Sigmoid colon (tissue), 7 donors: ENCODE data around the gene VPS13A. TPM values are rescaled to one million over a fixed set of nuclear protein-coding genes. Genes with fewer than 3 reads are reported as not detected.

Source experiments
- DNase-seq: peaks from one replicate; pipeline ENCODE4 v3.0.0-alpha.2; 2019
- H3K27ac ChIP-seq, 4 donors: fragments of 200-600 bp; sonication (generic); one replicate each; pipeline ENCODE4 v1.5.1; 2016 to 2019; ENCODE audit warnings: mild to moderate bottlenecking in 1 of 4
- H3K27me3 ChIP-seq, 3 donors: fragments of 200-600 bp; sonication (generic); one replicate each; pipeline ENCODE4 v1.5.1; 2019; ENCODE audit warnings: mild to moderate bottlenecking in 1 of 3
- H3K36me3 ChIP-seq, 4 donors: fragments of 200-600 bp; sonication (generic); one replicate each; pipeline ENCODE4 v1.5.1; 2016 to 2019
- H3K4me1 ChIP-seq, 4 donors: fragments of 200-600 bp; sonication (generic); one replicate each; pipeline ENCODE4 v1.5.1; 2017 to 2019
- H3K4me3 ChIP-seq, 4 donors: fragments of 200-600 bp; sonication (generic); one replicate each; pipeline ENCODE4 v1.5.1; 2017 to 2019; ENCODE audit warnings: mild to moderate bottlenecking in 2 of 4, moderate library complexity in 1 of 4
- H3K9me3 ChIP-seq, 4 donors: fragments of 200-600 bp in 3 of 4; sonication (generic) in 3 of 4; one replicate each; pipeline versions ENCODE4 v1.5.1 to v1.6.1; 2013 to 2019
- CTCF ChIP-seq, 4 experiments: fragments of 450-650 bp in 3 of 4; fragments of 200-600 bp in 1 of 4; IDR thresholded peaks; one replicate each; pipeline ENCODE4 v1.5.1; 2016 to 2019; ENCODE audit warnings: antibody characterized with exemption in 4 of 4, mild to moderate bottlenecking in 3 of 4, moderate library complexity in 2 of 4
- EP300 ChIP-seq, 4 donors: sonication (generic); formaldehyde crosslinking; IDR thresholded peaks; one replicate each; pipeline ENCODE4 v1.6.1; 2017; ENCODE audit warnings: antibody characterized with exemption in 4 of 4
- POLR2A ChIP-seq, 2 donors: fragments of 450-650 bp; IDR thresholded peaks; one replicate each; pipeline ENCODE4 v1.6.1; 2016; ENCODE audit warnings: antibody characterized with exemption in 2 of 2, mild to moderate bottlenecking in 2 of 2, moderate library complexity in 2 of 2
- POLR2AphosphoS5 ChIP-seq, 4 donors: sonication (generic); formaldehyde crosslinking; IDR thresholded peaks; one replicate each; pipeline ENCODE4 v1.6.1; 2017; ENCODE audit warnings: antibody characterized with exemption in 4 of 4
- WGBS, 2 donors: extraction: QIAGEN DNeasy Blood & Tissue Kit; methylation state at CpG; one replicate each; pipeline ENCODE4 v1.1.7; 2013; 5-methylcytosine and 5-hydroxymethylcytosine counted together
- intact Hi-C: fragments of 100-400 bp; cut with DNase I; formaldehyde crosslinking; loops from one replicate; pipeline ENCODE4 v1.15.1; 2023
- polyA plus RNA-seq, 3 donors: library from polyadenylated mRNA; stranded (reverse); fragments of 200-250 nt; gene quantifications; one replicate each; pipeline ENCODE4 v1.2.3, GENCODE V29; 2013
- total RNA-seq, 4 donors: library from RNA; depleted of rRNA; stranded (reverse); fragments of >200 nt; gene quantifications; one replicate each; pipeline ENCODE4 v1.1.0, GENCODE V29; 2016
- donor health status: healthy with polysubstance abuse.
- donor health status: Bipolar disorder and iron deficiency.
- donor health status: healthy.

VPS13A gene
- total and polyA plus RNA-seq, 7 donors: 3.2 to 71.5 (median 32.6) TPM

DNA sequence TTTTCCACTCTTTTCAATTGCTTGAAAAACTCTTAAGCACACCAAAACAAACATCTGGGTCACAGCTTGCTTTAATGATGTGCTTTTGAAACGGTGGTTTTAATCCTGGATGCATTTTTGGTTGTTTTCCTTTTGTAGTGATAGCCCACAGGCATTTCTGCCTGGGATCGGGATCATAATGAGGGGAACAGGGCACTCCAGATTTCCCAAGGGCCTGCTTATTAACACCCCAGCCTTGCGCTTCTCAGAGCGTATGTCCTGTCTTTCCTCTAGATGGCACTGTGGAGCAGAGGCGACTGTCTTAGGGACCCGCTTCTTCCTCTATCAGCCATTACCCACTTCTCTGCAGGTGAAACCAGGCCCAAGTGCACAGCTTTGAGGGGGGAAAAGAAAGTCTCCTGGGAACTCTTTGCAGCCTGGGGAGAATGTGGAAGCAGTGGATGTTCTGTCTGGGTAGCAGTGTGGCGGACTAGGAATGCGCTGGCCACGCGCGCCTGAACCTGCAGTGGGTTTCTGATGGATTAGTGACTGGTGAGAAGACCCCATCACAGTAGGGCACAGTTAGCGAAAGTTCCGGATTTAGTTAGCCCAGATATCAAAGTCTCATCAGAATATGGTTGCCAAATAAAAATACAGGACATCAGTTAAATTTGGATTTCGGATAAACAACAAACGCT is 280.7 kb downstream of the VPS13A start:
- TF ChIP-seq CTCF (IDR thresholded peaks at IDR 0.05) (peak; percentile 49 to 86 (median 66)), POLR2A (IDR thresholded peaks at IDR 0.05) (no peak)
- H3K36me3 ChIP-seq: no peaks in the 10 kb centered on the region
- peak overlapping the region in 1 of 4 donors; percentile 25 for H3K27ac ChIP-seq
- peak; percentile 82 for DNase-seq
- H3K27me3 ChIP-seq: no peaks in the 10 kb centered on the region
- 49 to 54% methylated on average over 15 of the region's 15 CpGs for WGBS, 2 donors
- H3K9me3 ChIP-seq: no peaks in the 10 kb centered on the region
- intact Hi-C loops: loop anchor here (2.0 to 5.0 kb wide), 3 partner anchors 189 to 577 kb away; partner anchors contain the start of gene GNA14
- peaks cover 0 to 14% (median 10%) of the 10 kb centered on the region in 4 donors for H3K4me1 ChIP-seq
- no peak overlapping the region for H3K4me3 ChIP-seq

DNA sequence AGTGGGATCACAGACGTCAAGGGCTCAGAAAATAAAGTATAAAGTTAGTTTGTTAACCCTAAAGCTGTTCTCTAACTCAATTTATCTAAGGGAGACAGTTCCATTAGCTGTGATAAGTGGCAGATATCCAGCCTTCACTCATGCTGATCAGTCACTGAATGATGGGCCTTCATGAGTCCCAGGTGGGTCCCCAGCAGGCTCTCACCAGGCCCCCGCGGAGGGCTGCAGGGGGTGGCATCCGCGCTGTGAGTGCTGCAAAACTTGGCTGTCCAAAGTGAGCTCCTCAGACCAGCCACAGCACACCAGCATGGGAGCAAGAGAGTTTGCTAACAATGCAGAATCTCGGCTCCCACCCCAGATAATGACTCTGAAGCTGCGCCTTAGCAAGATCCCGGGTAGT is 283.6 kb downstream of the VPS13A start:
- Histone ChIP-seq H3K27ac (no peak overlapping the region), H3K27me3 (no peaks in the 10 kb centered on the region), H3K4me1 (peaks cover 0 to 8% (median 7%) of the 10 kb centered on the region in 4 donors), H3K36me3 (no peaks in the 10 kb centered on the region), H3K9me3 (no peaks in the 10 kb centered on the region), H3K4me3 (no peak overlapping the region)
- TF ChIP-seq POLR2AphosphoS5 (IDR thresholded peaks at IDR 0.05): no peak
- no peak for TF ChIP-seq CTCF (IDR thresholded peaks at IDR 0.05)
- no peak for TF ChIP-seq EP300 (IDR thresholded peaks at IDR 0.05)
- TF ChIP-seq POLR2A (IDR thresholded peaks at IDR 0.05): no peak
- intact Hi-C loops: no loop called here
- DNase-seq: no peak
- 85 to 88% methylated on average over 8 of the region's 8 CpGs for WGBS, 2 donors

GRCh38 chr9:77462066-77462465 is 284.7 kb downstream of the VPS13A start:
- intact Hi-C loops: no loop called here
- Histone ChIP-seq H3K27me3 (no peaks in the 10 kb centered on the region), H3K4me3 (no peak overlapping the region), H3K9me3 (no peaks in the 10 kb centered on the region), H3K27ac (no peak overlapping the region), H3K4me1 (peaks cover 0 to 8% (median 7%) of the 10 kb centered on the region in 4 donors), H3K36me3 (no peaks in the 10 kb centered on the region)
- TF ChIP-seq EP300 (IDR thresholded peaks at IDR 0.05) (no peak), CTCF (IDR thresholded peaks at IDR 0.05) (no peak), POLR2A (IDR thresholded peaks at IDR 0.05) (no peak), POLR2AphosphoS5 (IDR thresholded peaks at IDR 0.05) (no peak)
- DNase-seq: no peak
- 91 to 93% methylated on average over 10 of the region's 10 CpGs for WGBS, 2 donors

- TF ChIP-seq EP300 (IDR thresholded peaks at IDR 0.05) (no peak), CTCF (IDR thresholded peaks at IDR 0.05) (no peak), POLR2AphosphoS5 (IDR thresholded peaks at IDR 0.05) (no peak), POLR2A (IDR thresholded peaks at IDR 0.05) (no peak)
- Histone ChIP-seq H3K4me1 (peaks cover 0 to 5% (median 1%) of the 10 kb centered on the region in 4 donors), H3K4me3 (no peak overlapping the region), H3K36me3 (no peaks in the 10 kb centered on the region), H3K27me3 (no peaks in the 10 kb centered on the region), H3K9me3 (no peaks in the 10 kb centered on the region), H3K27ac (no peak overlapping the region)
- intact Hi-C loops: no loop called here
- DNase-seq: no peak
- WGBS, 2 donors: 75 to 87% methylated on average over 3 of the region's 3 CpGs
These were observed 285.8 kb downstream of the VPS13A start for GRCh38 chr9:77463151-77463550.

GRCh38 chr9:77464661-77465060 is 287.3 kb downstream of the VPS13A start:
- Histone ChIP-seq H3K9me3 (no peaks in the 10 kb centered on the region), H3K4me1 (peaks cover 0 to 5% (median 0%) of the 10 kb centered on the region in 4 donors), H3K36me3 (no peaks in the 10 kb centered on the region), H3K27ac (no peak overlapping the region), H3K4me3 (no peak overlapping the region), H3K27me3 (no peaks in the 10 kb centered on the region)
- WGBS, 2 donors: 82 to 96% methylated on average over 3 of the region's 3 CpGs
- no peak for DNase-seq
- intact Hi-C loops: no loop called here
- no peak for TF ChIP-seq POLR2A (IDR thresholded peaks at IDR 0.05)
- TF ChIP-seq POLR2AphosphoS5 (IDR thresholded peaks at IDR 0.05): no peak
- no peak for TF ChIP-seq EP300 (IDR thresholded peaks at IDR 0.05)
- TF ChIP-seq CTCF (IDR thresholded peaks at IDR 0.05): no peak
